HG03439 (cell line): ENCODE measurements around the gene PKD1.

Experiments
- ATAC-seq: cut with Tn5 transposase; IDR thresholded peaks from one replicate; pipeline ENCODE4 v1.9.1; 2021; ENCODE audit warnings: mild to moderate bottlenecking, moderate library complexity; ENCODE audit not compliant: unreplicated experiment

The PKD1 gene

GRCh38 chr16:2170587-2171435 is 35.1 kb upstream of the PKD1 start:
- no peak for ATAC-seq

GRCh38 chr16:2170080-2170479 is 34.4 kb upstream of the PKD1 start:
- no peak for ATAC-seq

GRCh38 chr16:2167068-2167638 is 31.5 kb upstream of the PKD1 start:
- no peak for ATAC-seq

GRCh38 chr16:2166263-2167067 is 30.8 kb upstream of the PKD1 start:
- ATAC-seq = no peak

- ATAC-seq = no peak
Observed at GRCh38 chr16:2165861-2166260, 30.2 kb upstream of the PKD1 start.

GRCh38 chr16:2163211-2163881 is 27.6 kb upstream of the PKD1 start:
- ATAC-seq = no peak

DNA sequence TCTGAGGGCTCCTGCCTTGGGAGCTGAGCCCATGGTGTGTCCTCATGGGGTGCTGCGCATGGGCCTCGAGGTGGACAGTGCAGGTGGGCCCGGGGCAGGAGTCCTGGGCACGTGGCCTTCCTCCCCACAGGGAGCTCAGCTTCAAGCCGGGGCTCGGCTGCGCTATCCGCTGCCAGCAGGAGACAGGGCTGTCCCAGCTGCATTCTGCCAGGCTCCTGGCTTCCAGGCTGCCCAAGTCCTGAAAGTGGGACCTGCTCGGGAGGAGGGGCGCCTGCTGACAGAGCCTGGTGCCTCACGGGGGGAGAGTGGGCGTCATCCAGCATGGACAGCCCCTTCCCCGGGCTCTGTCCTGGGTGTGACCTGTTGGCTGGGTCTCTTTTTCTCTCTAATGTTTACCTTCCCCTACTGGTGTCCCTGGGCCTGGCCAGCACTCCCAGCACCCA is 27.0 kb upstream of the PKD1 start:
- no peak for ATAC-seq

- ATAC-seq = no peak
Observed at GRCh38 chr16:2161911-2162310, 26.2 kb upstream of the PKD1 start.

DNA sequence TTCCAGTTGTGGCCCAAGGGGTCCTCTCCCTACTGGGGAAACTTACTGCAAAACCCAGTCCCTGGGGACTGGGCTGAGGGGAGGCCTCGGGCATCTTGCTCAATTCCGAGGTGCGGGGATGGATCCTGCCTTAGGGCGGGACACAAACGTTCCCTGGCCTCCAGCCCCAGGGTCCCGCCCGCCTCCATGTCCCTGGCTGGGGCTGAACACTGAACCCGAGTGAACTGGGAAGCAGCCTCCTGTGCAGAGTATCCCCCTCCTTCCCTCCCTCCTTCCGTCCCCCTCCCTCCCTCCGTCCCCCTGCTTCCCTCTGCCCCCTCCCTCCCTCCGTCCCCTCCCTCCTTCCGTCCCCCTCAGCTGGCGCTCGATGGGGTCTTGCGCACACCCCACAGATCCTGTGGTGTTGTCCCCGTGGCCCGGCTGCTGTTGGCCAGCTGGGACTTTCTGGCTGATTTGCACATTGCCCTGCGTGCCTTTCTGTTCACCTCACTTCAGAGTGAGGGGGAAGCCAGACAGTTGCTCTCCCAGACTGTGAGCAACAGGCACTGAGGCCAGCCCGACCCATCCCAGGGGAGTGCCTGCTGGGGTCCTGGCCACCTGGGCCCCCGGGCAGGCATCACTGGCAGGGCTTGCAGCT is 25.3 kb upstream of the PKD1 start:
- no peak for ATAC-seq

GRCh38 chr16:2159175-2159838 is 23.6 kb upstream of the PKD1 start:
- no peak for ATAC-seq

GRCh38 chr16:2158262-2158638 is 22.6 kb upstream of the PKD1 start:
- ATAC-seq = no peak

GRCh38 chr16:2157480-2158261 is 22.0 kb upstream of the PKD1 start:
- no peak for ATAC-seq

GRCh38 chr16:2156849-2157224 is 21.1 kb upstream of the PKD1 start:
- no peak for ATAC-seq

- ATAC-seq = no peak
Observed at GRCh38 chr16:2155977-2156848, 20.5 kb upstream of the PKD1 start.

DNA sequence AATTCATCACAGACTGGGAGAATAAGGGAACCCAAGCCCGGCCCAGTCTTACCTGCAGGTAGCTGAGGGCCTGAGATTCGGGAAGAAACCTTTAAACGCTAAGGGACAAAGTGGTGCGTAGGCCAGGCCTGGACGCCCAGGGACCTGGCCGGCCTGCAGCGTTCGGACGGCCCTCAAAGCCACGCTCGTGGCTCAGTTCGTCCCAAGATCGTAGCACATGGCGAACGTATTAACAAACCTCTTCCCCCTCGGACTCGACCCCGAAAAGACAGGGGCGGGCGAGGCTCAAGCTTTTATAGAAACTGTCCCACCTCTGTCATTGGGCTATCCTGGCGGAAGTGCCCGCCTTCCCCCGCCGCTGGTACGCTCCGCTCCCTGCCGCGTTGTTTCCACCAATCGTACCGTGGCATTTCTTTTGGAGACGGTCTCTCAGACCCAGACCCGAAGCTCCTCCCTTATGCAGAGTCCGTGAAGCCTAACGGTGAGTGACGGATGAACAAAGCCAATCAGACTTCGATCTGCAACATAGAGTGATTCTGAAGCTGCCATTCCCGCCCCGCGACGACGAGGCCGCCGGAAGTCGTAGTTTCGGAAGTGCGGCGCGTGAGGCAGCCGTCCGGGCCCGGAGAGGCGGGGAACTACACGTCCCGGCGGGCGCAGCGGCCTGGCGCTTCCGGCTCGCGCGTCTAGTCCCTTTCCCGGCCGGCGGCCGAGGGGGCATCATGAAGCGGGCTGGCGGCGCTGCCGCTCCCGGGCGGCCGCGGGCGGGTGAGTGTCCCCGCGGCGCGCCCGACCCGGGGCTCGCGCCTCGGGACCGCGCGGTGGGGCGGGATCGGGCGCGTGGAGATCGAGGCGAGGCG is 19.6 kb upstream of the PKD1 start, which contains the start of gene TRAF7:
TRAF7 (plus strand) TSS at position 692 of the 860 bp plus-strand sequence. CDS start 8,139 bp downstream, outside the sequence.
- peak; percentile 83 for ATAC-seq

GRCh38 chr16:2154533-2155090 is 18.9 kb upstream of the PKD1 start:
- no peak for ATAC-seq
